Fibroblast of lung (primary cell): ENCODE measurements around the gene LNPEP.

Experiments
- EZH2 ChIP-seq: IDR thresholded peaks from 2 replicates; pipeline ENCODE4 v1.5.1; 2012; ENCODE audit warnings: low read length, control low read depth, mild to moderate bottlenecking; ENCODE audit errors: missing control alignments
- TF ChIP-seq, protein P1 (sequence below), 2 donors: IDR thresholded peaks in 1 of 2; conservative IDR thresholded peaks in 1 of 2; 1 replicate in 1 of 2; 2 replicates in 1 of 2; pipeline ENCODE4 v1.5.1; 2011 to 2012; ENCODE audit warnings: low read length in 2 of 2, control low read depth in 1 of 2, inconsistent platforms in 1 of 2, low read depth in 1 of 2, mild to moderate bottlenecking in 1 of 2

GRCh38 chr5:96896806-96897205 lies 39.1 kb upstream of the LNPEP start:
- TF ChIP-seq, protein P1, sequence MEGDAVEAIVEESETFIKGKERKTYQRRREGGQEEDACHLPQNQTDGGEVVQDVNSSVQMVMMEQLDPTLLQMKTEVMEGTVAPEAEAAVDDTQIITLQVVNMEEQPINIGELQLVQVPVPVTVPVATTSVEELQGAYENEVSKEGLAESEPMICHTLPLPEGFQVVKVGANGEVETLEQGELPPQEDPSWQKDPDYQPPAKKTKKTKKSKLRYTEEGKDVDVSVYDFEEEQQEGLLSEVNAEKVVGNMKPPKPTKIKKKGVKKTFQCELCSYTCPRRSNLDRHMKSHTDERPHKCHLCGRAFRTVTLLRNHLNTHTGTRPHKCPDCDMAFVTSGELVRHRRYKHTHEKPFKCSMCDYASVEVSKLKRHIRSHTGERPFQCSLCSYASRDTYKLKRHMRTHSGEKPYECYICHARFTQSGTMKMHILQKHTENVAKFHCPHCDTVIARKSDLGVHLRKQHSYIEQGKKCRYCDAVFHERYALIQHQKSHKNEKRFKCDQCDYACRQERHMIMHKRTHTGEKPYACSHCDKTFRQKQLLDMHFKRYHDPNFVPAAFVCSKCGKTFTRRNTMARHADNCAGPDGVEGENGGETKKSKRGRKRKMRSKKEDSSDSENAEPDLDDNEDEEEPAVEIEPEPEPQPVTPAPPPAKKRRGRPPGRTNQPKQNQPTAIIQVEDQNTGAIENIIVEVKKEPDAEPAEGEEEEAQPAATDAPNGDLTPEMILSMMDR (conservative IDR thresholded peaks at IDR 0.05 in 1 of 2, IDR thresholded peaks at IDR 0.05 in 1 of 2; ENCODE audit: low read depth in 1 of 2, low read length in 2 of 2) = no peak
- TF ChIP-seq EZH2 = no peak
